HG03457 (cell line): ENCODE results near the gene CPSF7.
A peak's percentile ranks its signal among the peaks of the same experiment; 100 is the strongest.

Experiments
- ATAC-seq: cut with Tn5 transposase; IDR thresholded peaks from one replicate; pipeline ENCODE4 v1.9.1; 2021; ENCODE audit warnings: moderate number of reproducible peaks; ENCODE audit not compliant: unreplicated experiment

CPSF7 gene

DNA sequence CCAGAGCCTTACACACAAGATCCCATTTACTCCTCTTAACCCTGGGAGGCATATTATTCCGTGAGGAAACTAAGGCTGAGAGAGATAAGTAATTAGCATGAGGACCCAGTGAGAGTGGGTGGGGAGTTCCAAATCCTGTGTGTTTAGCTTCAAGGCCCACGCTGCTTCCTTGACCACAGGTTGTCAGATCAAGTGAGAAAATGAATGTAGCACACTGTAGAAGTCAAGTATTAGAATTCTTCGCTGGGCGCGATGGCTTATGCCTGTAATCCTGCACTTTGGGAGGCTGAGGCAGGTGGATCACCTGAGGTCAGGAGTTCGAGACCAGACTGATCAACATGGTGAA is 71.9 kb downstream of the CPSF7 start:
- no peak for ATAC-seq

- peak; percentile 44 for ATAC-seq
Observed at GRCh38 chr11:61357233-61357893, 72.4 kb downstream of the CPSF7 start.

- ATAC-seq = no peak
Observed at GRCh38 chr11:61356706-61357105, 73.1 kb downstream of the CPSF7 start.

GRCh38 chr11:61354208-61354607 is 75.6 kb downstream of the CPSF7 start:
- ATAC-seq = no peak

GRCh38 chr11:61353131-61354067 is 76.4 kb downstream of the CPSF7 start:
- ATAC-seq = no peak
